Heart right ventricle (tissue), 16 donors: Measurements from ENCODE around the gene TPP2. TPM values are rescaled to one million over a fixed set of nuclear protein-coding genes. Genes with fewer than 3 reads are reported as not detected.

Experiments
- ATAC-seq, 8 donors: fragments of 200-7000 bp; cut with Tn5 transposase; one replicate each; pipeline ENCODE4 v1.9.1; 2020; ENCODE audit warnings: mild to moderate bottlenecking in 8 of 8, moderate library complexity in 8 of 8, moderate number of reproducible peaks in 1 of 8
- DNase-seq, 2 donors: peaks; one replicate each; pipeline ENCODE4 v3.0.0-alpha.2; 2020
- H3K27ac ChIP-seq, 10 donors: fragments of 200-600 bp; sonication (generic) in 2 of 10; one replicate each; pipeline versions ENCODE4 v1.5.0 to v1.8.0; 2020 to 2022; ENCODE audit warnings: mild to moderate bottlenecking in 3 of 10
- H3K27me3 ChIP-seq, 7 donors: fragments of 200-600 bp; one replicate each; pipeline ENCODE4 v1.8.0; 2021 to 2022; ENCODE audit warnings: mild to moderate bottlenecking in 2 of 7
- H3K36me3 ChIP-seq, 9 donors: fragments of 200-600 bp; sonication (generic) in 1 of 9; one replicate each; pipeline versions ENCODE4 v1.5.0 to v1.8.0; 2020 to 2022; ENCODE audit warnings: mild to moderate bottlenecking in 2 of 9
- H3K4me1 ChIP-seq, 9 donors: fragments of 200-600 bp; sonication (generic) in 1 of 9; one replicate each; pipeline versions ENCODE4 v1.5.0 to v1.8.0; 2020 to 2022; ENCODE audit warnings: mild to moderate bottlenecking in 4 of 9
- H3K4me3 ChIP-seq, 10 donors: fragments of 200-600 bp; sonication (generic) in 2 of 10; one replicate each; pipeline versions ENCODE4 v1.5.0 to v1.8.0; 2020 to 2022; ENCODE audit warnings: mild to moderate bottlenecking in 7 of 10, moderate library complexity in 2 of 10
- H3K9me3 ChIP-seq, 11 donors: fragments of 200-600 bp in 10 of 11; sonication (generic) in 2 of 11; one replicate each; pipeline versions ENCODE4 v1.5.0 to v1.8.0; 2013 to 2022; ENCODE audit warnings: mild to moderate bottlenecking in 2 of 11, control low read depth in 1 of 11, moderate library complexity in 1 of 11
- WGBS, 2 donors: extraction: QIAGEN DNeasy Blood & Tissue Kit; methylation state at CpG; one replicate each; pipeline ENCODE4 v1.1.7; 2013; ENCODE audit warnings: inconsistent platforms in 1 of 2; 5-methylcytosine and 5-hydroxymethylcytosine counted together
- intact Hi-C, 10 donors: fragments of 100-400 bp; cut with DNase I; formaldehyde crosslinking; loops; one replicate each; pipeline versions ENCODE4 v1.11.1 to v1.14.2; 2022
- polyA plus RNA-seq, 2 donors: library from polyadenylated mRNA; stranded (reverse); fragments of 200-250 nt; gene quantifications; one replicate each; pipeline ENCODE4 v1.2.3, GENCODE V29; 2013
- total RNA-seq, 10 donors: library from RNA; stranded (reverse); fragmentation: NEBNext Ultra II Directional in 3 of 10; extraction: Animal tissue kit (Norgen Biotek cat#: 25700) in 3 of 10; gene quantifications; one replicate each; pipeline versions ENCODE4 v1.2.1 to v1.2.4, GENCODE V29; 2021 to 2023
- TF ChIP-seq, protein P1 (sequence below), 9 donors: fragments of 200-600 bp; sonication (generic) in 2 of 9; IDR thresholded peaks; one replicate each; pipeline versions ENCODE4 v1.5.0 to v1.8.0; 2021 to 2022; ENCODE audit warnings: antibody characterized with exemption in 9 of 9, mild to moderate bottlenecking in 5 of 9, moderate library complexity in 1 of 9
- donor health status: Arrhythmogenic right ventricular cardiomyopathy.
- donor health status: ischemic (EF 13 %, LVEDD 7.1; RV severe dilation, severe dysfunction).
- donor health status: healthy with polysubstance abuse.
- donor health status: DM: no; HTN: yes; CAD: no.
- donor health status: DM: no; HTN: no; CAD: no.
- donor health status: ischemic (EF 25% LVEDD 6.9; RV normal size, moderate dysfunction).
- donor health status: ischemic (EF 25% LVEDD 5.7; RV mildly dilated, moderate dysfunction).
- donor health status: healthy.
- donor health status: DM: yes; HTN: yes; CAD: no.
- donor health status: Ischemic cardiomyopathy.
- donor health status: ischemic (EF 35%, LVEDD 5.7; RV mildly dilated, moderate dysfunction).
- donor health status: nonischemic (EF 11% LVEDD 7.7; RV severe dilation, severe dysfunction).
- donor health status: DM: yes; HTN: yes; CAD: no.
- donor health status: PGD.
- donor health status: ischemic (EF 29% LVEDD 5.4; RV normal size, mild dysfunction).
- donor health status: nonischemic (EF 23%, LVEDD 6.1; RV moderate dilation, normal function).

Gene TPP2
- total and polyA plus RNA-seq, 12 donors: 13.2 to 36.8 (median 31.1) TPM

DNA sequence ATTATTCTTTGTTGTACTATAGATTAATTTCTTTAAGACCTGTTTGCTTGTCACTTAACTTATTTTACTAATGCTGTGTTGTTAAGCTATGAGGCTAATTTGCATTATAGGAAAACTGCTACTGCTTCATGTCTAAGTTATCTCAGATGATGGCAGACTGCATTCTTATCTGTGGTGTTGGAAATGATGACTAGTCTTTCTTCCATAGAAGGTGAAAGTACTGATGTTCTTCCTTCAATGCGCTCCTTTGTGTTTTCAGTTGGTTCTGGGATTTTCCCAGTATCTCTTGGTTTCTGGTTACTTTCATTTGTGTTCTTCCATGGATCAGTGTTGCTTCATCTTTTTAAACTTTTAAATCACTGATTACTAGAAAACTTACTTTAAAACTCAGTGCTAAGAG lies 46.9 kb downstream of the TPP2 start:
- no peaks in the 10 kb centered on the region for H3K27me3 ChIP-seq
- no peaks in the 10 kb centered on the region for H3K9me3 ChIP-seq
- intact Hi-C loops: loop anchor here in 1 of 10 donors (5.0 kb wide), 1 partner anchor 36 kb away; no protein-coding TSS in a partner anchor
- no peak for ATAC-seq
- H3K36me3 ChIP-seq: peaks cover 0 to 100% (median 64%) of the 10 kb centered on the region in 9 donors
- no peak overlapping the region for H3K4me3 ChIP-seq
- no peak for DNase-seq
- WGBS, 2 donors: 96 to 97% methylated on average over 1 of the region's 1 CpG
- no peak overlapping the region for H3K27ac ChIP-seq
- peaks cover 0 to 19% (median 4%) of the 10 kb centered on the region in 9 donors for H3K4me1 ChIP-seq
- TF ChIP-seq, protein P1, sequence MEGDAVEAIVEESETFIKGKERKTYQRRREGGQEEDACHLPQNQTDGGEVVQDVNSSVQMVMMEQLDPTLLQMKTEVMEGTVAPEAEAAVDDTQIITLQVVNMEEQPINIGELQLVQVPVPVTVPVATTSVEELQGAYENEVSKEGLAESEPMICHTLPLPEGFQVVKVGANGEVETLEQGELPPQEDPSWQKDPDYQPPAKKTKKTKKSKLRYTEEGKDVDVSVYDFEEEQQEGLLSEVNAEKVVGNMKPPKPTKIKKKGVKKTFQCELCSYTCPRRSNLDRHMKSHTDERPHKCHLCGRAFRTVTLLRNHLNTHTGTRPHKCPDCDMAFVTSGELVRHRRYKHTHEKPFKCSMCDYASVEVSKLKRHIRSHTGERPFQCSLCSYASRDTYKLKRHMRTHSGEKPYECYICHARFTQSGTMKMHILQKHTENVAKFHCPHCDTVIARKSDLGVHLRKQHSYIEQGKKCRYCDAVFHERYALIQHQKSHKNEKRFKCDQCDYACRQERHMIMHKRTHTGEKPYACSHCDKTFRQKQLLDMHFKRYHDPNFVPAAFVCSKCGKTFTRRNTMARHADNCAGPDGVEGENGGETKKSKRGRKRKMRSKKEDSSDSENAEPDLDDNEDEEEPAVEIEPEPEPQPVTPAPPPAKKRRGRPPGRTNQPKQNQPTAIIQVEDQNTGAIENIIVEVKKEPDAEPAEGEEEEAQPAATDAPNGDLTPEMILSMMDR (IDR thresholded peaks at IDR 0.05): no peak

DNA sequence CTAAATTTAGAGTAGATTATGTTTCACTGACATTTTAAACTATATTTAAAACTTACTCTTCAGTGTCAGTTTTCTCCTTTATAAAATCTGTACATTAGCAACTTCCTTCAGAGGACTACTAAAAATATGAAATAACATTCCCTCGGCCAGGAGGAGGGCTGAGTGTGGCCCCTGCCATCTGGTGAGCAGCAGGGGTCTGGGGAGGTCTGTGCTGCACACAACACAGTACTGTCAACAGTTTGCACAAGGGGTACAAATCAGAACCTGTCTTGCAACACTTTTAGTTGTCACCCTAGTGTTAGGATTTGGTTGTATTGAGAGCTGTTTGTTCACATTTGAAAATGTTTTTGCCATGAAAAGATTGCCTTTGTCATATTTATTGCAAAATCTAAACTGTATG lies 48.9 kb downstream of the TPP2 start:
- TF ChIP-seq, protein P1 (IDR thresholded peaks at IDR 0.05): no peak
- Histone ChIP-seq H3K27ac (no peak overlapping the region), H3K4me1 (peaks cover 0 to 15% (median 0%) of the 10 kb centered on the region in 9 donors), H3K27me3 (no peaks in the 10 kb centered on the region), H3K9me3 (no peaks in the 10 kb centered on the region), H3K4me3 (no peak overlapping the region), H3K36me3 (peaks cover 0 to 100% (median 56%) of the 10 kb centered on the region in 9 donors)
- ATAC-seq: no peak
- intact Hi-C loops: no loop called here
- WGBS, 2 donors: 74 to 91% methylated on average over 1 of the region's 1 CpG
- DNase-seq: no peak

DNA sequence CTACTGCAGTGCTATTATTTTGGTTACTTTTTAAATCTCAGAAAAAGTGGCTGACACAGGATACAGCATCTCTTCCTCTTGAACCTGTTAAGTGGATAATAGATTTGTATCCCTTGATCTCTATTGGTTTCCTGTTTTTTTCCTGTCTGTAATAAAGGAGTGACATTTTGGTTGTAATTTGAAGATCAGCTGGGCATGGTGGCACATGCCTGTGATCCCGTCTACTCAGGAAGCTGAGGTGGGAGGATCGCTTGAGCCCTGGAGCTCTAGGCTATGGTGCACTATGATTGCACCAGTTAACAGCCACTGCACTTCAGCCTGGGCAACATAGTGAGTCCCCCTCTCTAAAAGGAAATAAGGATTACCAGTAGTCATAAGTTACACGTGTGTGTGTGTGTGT lies 51.3 kb downstream of the TPP2 start:
- intact Hi-C loops: no loop called here
- H3K27ac ChIP-seq: no peak overlapping the region
- peaks cover 0 to 1% (median 0%) of the 10 kb centered on the region in 9 donors for H3K4me1 ChIP-seq
- H3K36me3 ChIP-seq: peaks cover 0 to 98% (median 50%) of the 10 kb centered on the region in 9 donors
- no peak for ATAC-seq
- H3K4me3 ChIP-seq: no peak overlapping the region
- no peaks in the 10 kb centered on the region for H3K27me3 ChIP-seq
- 88% methylated on average over 3 of the region's 3 CpGs for WGBS, 2 donors
- H3K9me3 ChIP-seq: no peaks in the 10 kb centered on the region
- TF ChIP-seq, protein P1 (IDR thresholded peaks at IDR 0.05): no peak
- no peak for DNase-seq

GRCh38 chr13:102650444-102650843 lies 53.7 kb downstream of the TPP2 start:
- peaks cover 0 to 98% (median 35%) of the 10 kb centered on the region in 9 donors for H3K36me3 ChIP-seq

More at GRCh38 chr13:102650444-102650843, 53.7 kb downstream of the TPP2 start:
- no peak for ATAC-seq
- Histone ChIP-seq H3K4me3 (no peak overlapping the region), H3K4me1 (no peaks in the 10 kb centered on the region), H3K27ac (no peak overlapping the region), H3K27me3 (no peaks in the 10 kb centered on the region), H3K9me3 (no peaks in the 10 kb centered on the region)
- TF ChIP-seq, protein P1 (IDR thresholded peaks at IDR 0.05): no peak
- no peak for DNase-seq
- 93 to 95% methylated on average over 3 of the region's 3 CpGs for WGBS, 2 donors
- intact Hi-C loops: no loop called here
